MM.1S (cell line): Measurements from ENCODE around the gene DNAI2.

Experiments used
- CTCF ChIP-seq: fragments of 300-600 bp; sonication (generic); IDR thresholded peaks from 2 replicates; pipeline ENCODE4 v1.5.1; 2016; ENCODE audit warnings: antibody characterized with exemption, low read length, mixed read lengths
- EZH2phosphoT487 ChIP-seq: fragments of 300-600 bp; sonication (generic); IDR thresholded peaks from 2 replicates; pipeline ENCODE4 v1.6.1; 2018; ENCODE audit warnings: antibody characterized with exemption, low read length

GRCh38 chr17:74268558-74268957 lies 5.5 kb upstream of the DNAI2 start:
- TF ChIP-seq CTCF: no peak
- TF ChIP-seq EZH2phosphoT487: no peak
